Choroid plexus epithelial cell (primary cell): ENCODE measurements around the gene ZNRF2.

ENCODE experiments used
- DNase-seq: peaks from one replicate; pipeline ENCODE4 v3.0.0-alpha.2; 2010; ENCODE audit warnings: low read depth
- H3K4me3 ChIP-seq: 2 replicates; pipeline ENCODE4 v1.5.1; 2011; ENCODE audit warnings: low read depth, mild to moderate bottlenecking, control low read depth, low read length, moderate library complexity
- TF ChIP-seq, protein P1 (sequence below): conservative IDR thresholded peaks from 2 replicates; pipeline ENCODE4 v1.5.1; 2011; ENCODE audit warnings: low read depth, mild to moderate bottlenecking, control low read depth, inconsistent platforms, low read length, moderate library complexity

Gene ZNRF2

DNA sequence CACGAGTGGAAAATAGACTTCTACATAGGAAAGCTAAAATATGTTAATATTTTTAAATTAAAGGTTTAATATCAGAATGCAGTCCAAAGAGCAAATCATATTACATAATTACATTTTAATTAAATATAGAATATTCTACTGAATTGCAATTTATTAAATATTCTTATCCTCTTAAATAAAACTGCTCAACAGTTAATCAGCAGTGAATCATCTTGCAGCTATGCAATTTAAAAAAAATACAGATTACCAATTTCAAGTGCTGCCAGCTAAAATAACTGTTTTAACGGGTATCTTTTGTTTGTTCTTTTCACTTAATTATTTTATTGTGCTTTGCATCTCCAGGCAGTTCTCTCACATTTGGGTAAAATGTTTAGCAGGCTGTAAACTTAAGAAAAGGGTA, 82.2 kb downstream of the ZNRF2 start:
- TF ChIP-seq, protein P1, sequence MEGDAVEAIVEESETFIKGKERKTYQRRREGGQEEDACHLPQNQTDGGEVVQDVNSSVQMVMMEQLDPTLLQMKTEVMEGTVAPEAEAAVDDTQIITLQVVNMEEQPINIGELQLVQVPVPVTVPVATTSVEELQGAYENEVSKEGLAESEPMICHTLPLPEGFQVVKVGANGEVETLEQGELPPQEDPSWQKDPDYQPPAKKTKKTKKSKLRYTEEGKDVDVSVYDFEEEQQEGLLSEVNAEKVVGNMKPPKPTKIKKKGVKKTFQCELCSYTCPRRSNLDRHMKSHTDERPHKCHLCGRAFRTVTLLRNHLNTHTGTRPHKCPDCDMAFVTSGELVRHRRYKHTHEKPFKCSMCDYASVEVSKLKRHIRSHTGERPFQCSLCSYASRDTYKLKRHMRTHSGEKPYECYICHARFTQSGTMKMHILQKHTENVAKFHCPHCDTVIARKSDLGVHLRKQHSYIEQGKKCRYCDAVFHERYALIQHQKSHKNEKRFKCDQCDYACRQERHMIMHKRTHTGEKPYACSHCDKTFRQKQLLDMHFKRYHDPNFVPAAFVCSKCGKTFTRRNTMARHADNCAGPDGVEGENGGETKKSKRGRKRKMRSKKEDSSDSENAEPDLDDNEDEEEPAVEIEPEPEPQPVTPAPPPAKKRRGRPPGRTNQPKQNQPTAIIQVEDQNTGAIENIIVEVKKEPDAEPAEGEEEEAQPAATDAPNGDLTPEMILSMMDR = no peak
- no peak overlapping the region for H3K4me3 ChIP-seq
- DNase-seq = peak; percentile 24

DNA sequence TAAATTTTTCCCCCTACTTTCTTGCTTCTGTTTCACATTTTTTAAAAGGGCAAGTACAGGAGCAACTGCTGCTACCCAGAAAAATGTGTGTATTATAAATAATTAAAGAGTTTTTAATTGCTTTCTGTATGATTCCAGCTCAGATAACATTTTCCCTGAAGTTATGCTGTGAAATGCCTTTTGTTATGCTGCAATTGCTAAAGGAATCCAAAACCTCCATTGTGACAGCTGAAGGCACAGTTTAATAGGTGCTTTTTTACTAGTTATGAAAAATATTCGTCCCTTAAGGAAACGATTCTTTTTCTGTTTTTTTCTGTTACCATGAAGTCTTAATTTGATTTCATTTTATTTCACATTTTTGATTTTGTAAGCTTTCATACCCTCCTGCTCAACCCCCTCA, 83.2 kb downstream of the ZNRF2 start:
- H3K4me3 ChIP-seq = no peak overlapping the region
- TF ChIP-seq, protein P1 = no peak
- DNase-seq = no peak

DNA sequence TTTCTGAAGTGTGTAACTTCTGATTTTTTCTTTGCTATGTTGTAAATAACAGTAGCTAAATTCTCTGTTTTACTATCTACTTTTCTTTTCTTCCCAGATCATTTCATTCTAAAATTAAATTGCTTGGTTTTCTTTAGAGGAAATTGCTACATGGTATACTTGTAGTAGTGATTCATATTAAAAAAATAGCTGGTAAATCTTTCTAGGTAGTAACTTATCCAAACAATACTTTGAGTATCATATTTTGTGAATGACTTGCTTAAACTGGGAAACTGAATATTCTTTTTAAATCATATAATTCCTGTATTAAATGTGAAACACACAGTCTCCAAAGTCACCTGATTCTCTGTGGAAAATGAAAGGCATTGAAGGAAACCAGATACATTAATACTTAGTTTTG, 85.5 kb downstream of the ZNRF2 start:
- H3K4me3 ChIP-seq = no peak overlapping the region
- TF ChIP-seq, protein P1 = no peak
- no peak for DNase-seq

DNA sequence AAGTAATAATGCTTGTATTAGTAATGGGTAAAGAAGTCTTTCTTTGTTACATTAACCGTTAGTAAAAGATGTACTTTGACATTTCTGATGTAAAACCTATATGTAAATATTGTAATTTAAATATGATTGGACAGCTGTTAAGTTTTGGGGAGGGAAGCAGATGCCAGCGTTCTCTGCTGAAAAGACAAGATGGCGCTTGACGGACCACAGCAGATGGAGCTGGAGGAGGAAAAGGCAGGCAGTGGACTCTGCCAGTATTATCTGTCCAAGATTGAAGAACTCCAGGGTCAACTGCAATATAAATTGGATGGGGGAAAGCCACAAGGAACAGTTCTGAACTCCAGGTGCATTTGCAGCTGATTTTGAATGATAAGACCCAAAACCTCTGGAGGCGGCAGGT, 86.9 kb downstream of the ZNRF2 start:
- TF ChIP-seq, protein P1 = no peak
- H3K4me3 ChIP-seq = no peak overlapping the region
- DNase-seq = no peak

- DNase-seq = no peak
- H3K4me3 ChIP-seq = no peak overlapping the region
- TF ChIP-seq, protein P1 = no peak
These were observed 93.9 kb downstream of the ZNRF2 start for GRCh38 chr7:30378275-30378674.

- DNase-seq = no peak
- TF ChIP-seq, protein P1 = no peak
- H3K4me3 ChIP-seq = no peak overlapping the region
These were observed 94.7 kb downstream of the ZNRF2 start for GRCh38 chr7:30379131-30379530.

GRCh38 chr7:30379741-30380140, 95.3 kb downstream of the ZNRF2 start:
- no peak for DNase-seq
- TF ChIP-seq, protein P1 = no peak
- H3K4me3 ChIP-seq = no peak overlapping the region
